BJ (cell line): Measurements from ENCODE around the gene SMO. TPM values are rescaled to one million over a fixed set of nuclear protein-coding genes. Genes with fewer than 3 reads are reported as not detected.
A peak's percentile ranks its signal among the peaks of the same experiment; 100 is the strongest.

Experiments
- CTCF ChIA-PET: fragments of 350-600 bp; formaldehyde crosslinking; extraction: SDS; loops from one replicate; lab custom pipeline; 2021; ENCODE audit warnings: antibody characterized with exemption, inconsistent platforms; lab: Yijun Ruan, JAX
- POLR2A ChIA-PET: fragments of 300-600 bp; sonication (Branson Sonifier 250); formaldehyde crosslinking; extraction: SDS; loops from one replicate; lab custom pipeline; 2021; ENCODE audit warnings: antibody characterized with exemption; lab: Charles Lee
- DNase-seq: peaks from one replicate; pipeline ENCODE4 v3.0.0-alpha.2; 2011; ENCODE audit warnings: low read depth
- H3K27me3 ChIP-seq: 2 replicates; pipeline ENCODE4 v1.6.0; 2011; ENCODE audit warnings: low read length; ENCODE audit not compliant: control insufficient read depth, insufficient read depth
- H3K36me3 ChIP-seq: 2 replicates; pipeline ENCODE4 v1.5.1; 2011; ENCODE audit warnings: low read length; ENCODE audit not compliant: control insufficient read depth, insufficient read depth
- H3K4me3 ChIP-seq: 2 replicates; pipeline ENCODE4 v1.5.1; 2011; ENCODE audit warnings: low read depth, mild to moderate bottlenecking, control low read depth, low read length
- polyA plus RNA-seq: library from polyadenylated mRNA; depleted of rRNA; stranded (reverse); fragments of >200 nt; gene quantifications from 2 replicates; pipeline ENCODE4 v1.2.3, GENCODE V29; 2011
- TF ChIP-seq, protein P1 (sequence below): IDR thresholded peaks from 2 replicates; pipeline ENCODE4 v1.5.1; 2011; ENCODE audit warnings: low read depth, mild to moderate bottlenecking, control low read depth, inconsistent platforms, low read length, moderate library complexity; ENCODE audit not compliant: insufficient read depth

The SMO gene
- polyA plus RNA-seq, 1 experiment = 10.8 TPM

DNA sequence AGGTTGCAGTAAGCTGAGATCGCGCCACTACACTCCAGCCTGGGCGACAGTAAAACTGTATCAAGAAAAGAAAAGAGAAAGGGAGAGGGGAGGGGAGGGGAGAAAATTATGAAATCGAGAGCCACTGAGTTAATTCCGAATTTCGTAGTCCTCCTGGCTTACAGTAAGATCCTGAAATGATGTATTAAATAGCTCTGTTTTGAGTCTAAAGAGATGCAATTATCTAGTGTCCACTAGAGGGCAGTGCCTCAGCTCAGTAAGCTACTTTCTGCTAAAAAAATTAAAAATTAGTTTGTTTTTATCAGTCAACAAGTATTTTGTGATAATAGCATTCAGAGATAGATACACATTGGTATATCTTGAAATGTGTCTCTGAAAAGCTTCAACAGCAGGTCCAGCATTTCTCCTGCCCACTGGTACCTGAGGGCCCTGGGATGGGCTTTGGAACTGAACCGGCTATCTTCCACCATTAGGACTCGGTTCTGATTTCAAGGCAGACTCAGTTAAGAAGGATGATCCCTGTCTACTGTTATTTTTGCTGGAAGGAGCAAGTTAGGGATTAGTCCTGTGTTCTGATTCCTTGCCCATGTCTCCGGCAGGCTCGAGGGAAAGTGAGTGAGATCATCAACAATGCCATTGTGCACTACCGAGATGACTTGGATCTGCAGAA is 24.4 kb upstream of the SMO start:
- TF ChIP-seq, protein P1, sequence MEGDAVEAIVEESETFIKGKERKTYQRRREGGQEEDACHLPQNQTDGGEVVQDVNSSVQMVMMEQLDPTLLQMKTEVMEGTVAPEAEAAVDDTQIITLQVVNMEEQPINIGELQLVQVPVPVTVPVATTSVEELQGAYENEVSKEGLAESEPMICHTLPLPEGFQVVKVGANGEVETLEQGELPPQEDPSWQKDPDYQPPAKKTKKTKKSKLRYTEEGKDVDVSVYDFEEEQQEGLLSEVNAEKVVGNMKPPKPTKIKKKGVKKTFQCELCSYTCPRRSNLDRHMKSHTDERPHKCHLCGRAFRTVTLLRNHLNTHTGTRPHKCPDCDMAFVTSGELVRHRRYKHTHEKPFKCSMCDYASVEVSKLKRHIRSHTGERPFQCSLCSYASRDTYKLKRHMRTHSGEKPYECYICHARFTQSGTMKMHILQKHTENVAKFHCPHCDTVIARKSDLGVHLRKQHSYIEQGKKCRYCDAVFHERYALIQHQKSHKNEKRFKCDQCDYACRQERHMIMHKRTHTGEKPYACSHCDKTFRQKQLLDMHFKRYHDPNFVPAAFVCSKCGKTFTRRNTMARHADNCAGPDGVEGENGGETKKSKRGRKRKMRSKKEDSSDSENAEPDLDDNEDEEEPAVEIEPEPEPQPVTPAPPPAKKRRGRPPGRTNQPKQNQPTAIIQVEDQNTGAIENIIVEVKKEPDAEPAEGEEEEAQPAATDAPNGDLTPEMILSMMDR = peak; percentile 83
- ChIA-PET POLR2A (no interaction called here), CTCF (interaction anchor here (0.5 to 11.3 kb wide), 30 partner anchors 8 to 650 kb away, joined by 3 to 186 read pairs (median 4); partner anchors contain the start of genes SMO and TSPAN33)
- no peaks in the 10 kb centered on the region for H3K36me3 ChIP-seq
- peak; percentile 19 for DNase-seq
- no peak overlapping the region for H3K4me3 ChIP-seq
- H3K27me3 ChIP-seq = peaks cover 16% of the 10 kb centered on the region

DNA sequence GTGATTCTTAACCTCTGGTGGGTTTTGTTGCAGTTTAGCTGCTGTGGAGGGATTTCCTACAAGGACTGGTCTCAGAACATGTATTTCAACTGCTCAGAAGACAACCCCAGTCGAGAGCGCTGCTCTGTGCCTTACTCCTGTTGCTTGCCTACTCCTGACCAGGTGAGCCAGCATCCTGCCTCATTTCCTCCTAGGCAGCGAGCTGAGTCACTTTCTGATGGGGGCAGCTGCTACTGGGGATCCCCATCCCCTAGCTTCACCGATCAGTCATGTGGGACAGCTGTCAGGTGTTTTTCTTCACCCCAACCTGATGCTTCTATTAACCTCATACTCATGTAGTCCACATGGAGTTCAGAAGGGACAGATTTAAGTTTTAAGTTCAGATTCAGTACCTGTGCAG is 21.7 kb upstream of the SMO start:
- TF ChIP-seq, protein P1 = no peak
- peaks cover 16% of the 10 kb centered on the region for H3K27me3 ChIP-seq
- H3K4me3 ChIP-seq = no peak overlapping the region
- DNase-seq = no peak
- no peaks in the 10 kb centered on the region for H3K36me3 ChIP-seq
- ChIA-PET CTCF (interaction anchor here (0.6 to 11.3 kb wide), 7 partner anchors 8 to 305 kb away, joined by 3 to 186 read pairs (median 4); no protein-coding TSS in a partner anchor), POLR2A (no interaction called here)

DNA sequence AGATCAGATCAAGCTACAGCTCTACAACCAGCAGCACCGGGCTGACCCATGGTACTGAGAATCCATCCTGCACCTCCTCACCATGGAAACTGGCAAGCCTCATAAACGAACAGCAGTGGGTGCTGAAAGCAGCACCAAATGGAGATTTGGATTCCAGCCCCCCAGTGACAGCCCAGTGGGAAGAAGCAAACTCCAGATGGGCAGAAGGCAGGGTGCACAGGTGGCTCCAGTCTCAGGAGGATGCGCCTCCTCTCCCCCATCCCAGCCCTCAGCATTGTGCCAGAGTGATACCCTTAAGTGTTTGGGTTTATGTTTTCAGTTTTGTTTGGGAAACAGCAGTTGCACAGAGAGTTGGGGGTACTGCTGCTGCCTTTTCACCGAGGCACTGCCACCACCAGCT is 20.6 kb upstream of the SMO start:
- ChIA-PET POLR2A (no interaction called here), CTCF (interaction anchor here (1.4 to 11.3 kb wide), 3 partner anchors 22 to 105 kb away, joined by 3 to 186 read pairs (median 4); no protein-coding TSS in a partner anchor)
- no peaks in the 10 kb centered on the region for H3K36me3 ChIP-seq
- no peak for DNase-seq
- TF ChIP-seq, protein P1 = no peak
- peaks cover 14% of the 10 kb centered on the region for H3K27me3 ChIP-seq
- no peak overlapping the region for H3K4me3 ChIP-seq

DNA sequence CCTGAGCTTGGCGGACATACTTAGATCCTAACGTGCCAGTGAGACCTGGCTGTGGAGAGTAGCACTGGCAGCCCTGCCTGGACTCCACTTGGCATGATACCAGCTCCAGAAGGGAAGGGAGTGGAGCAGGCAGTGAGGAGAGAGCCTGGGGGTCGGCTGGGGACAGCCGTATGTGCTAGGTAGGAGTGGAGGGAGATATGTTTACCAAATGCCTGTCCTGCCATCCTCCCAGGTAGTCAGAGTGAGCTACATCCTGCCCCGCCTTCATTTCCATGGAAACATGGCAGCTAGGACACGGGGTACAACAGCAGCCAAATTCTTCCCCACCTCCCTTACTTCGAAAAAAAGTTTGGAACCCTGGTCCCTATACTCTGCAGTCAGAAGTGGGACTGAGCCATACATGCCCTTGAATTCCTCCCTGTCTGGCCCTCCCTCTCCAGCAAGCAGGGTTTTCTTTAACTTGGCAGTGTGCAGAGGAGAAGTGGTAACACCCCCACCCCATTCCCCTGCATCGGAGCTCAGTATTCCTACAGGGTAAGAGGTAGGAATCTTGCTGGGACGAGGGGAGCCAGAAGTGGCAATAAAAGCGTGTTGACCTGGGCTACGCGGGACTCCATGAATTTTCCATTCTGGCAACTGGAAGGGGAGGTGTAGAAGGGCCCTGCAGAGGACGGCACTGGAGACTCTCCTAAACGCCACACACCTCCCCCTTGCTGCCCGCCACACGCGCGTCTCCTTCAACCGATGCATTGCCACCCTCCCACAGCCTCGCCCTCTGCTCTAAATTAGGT is 20.0 kb upstream of the SMO start:
- DNase-seq = no peak
- TF ChIP-seq, protein P1 = no peak
- no peak overlapping the region; the same call in 1 of the 2 replicates for H3K4me3 ChIP-seq
- ChIA-PET POLR2A (no interaction called here), CTCF (interaction anchor here (0.9 to 11.3 kb wide), 4 partner anchors 11 to 50 kb away, joined by 3 to 186 read pairs (median 4); no protein-coding TSS in a partner anchor)
- H3K36me3 ChIP-seq = no peaks in the 10 kb centered on the region
- H3K27me3 ChIP-seq = peaks cover 14% of the 10 kb centered on the region

DNA sequence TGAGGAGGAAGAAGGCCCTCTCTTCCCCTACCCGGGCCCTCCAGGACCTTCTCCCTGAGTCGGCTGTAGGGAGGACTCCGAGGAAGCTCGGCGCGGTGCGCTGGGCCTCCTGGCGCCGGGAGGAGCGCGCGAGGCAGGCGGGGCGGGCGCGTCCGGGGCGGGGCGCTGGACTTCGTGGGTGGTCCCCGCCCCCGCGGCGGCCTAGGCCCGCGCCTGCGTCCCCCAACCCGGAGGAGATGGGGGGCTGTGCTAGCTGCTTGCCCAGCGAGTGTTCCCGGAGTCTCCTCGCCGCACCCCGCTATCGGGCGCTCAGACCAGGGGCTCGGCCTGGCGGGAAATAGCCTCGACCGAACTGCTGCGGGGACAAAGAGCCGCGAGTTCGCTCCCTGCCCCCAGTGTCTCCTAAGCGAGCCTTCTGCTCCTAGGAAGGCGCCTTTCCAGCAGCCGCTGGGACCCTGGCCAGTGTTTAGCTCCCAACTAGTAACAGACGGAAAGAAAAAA is 19.2 kb upstream of the SMO start:
- ChIA-PET POLR2A (no interaction called here), CTCF (interaction anchor here (0.9 to 11.3 kb wide), 4 partner anchors 12 to 49 kb away, joined by 3 to 186 read pairs (median 4); no protein-coding TSS in a partner anchor)
- Histone ChIP-seq H3K4me3 (peak overlapping the region; percentile 42), H3K27me3 (peaks cover 14% of the 10 kb centered on the region), H3K36me3 (no peaks in the 10 kb centered on the region)
- no peak for DNase-seq
- TF ChIP-seq, protein P1 = no peak
